AG09319 (cell line): ENCODE data around the gene TIMM10B.
A peak's percentile ranks its signal among the peaks of the same experiment; 100 is the strongest.
"Not testable (repeated sequence)": the region's sequence is repeated elsewhere in the genome, so short reads cannot be mapped to it uniquely, and the experiment has no call there.

Experiments used
- DNase-seq: peaks from one replicate; pipeline ENCODE4 v3.0.0-alpha.2; 2010; ENCODE audit warnings: low read depth; ENCODE audit errors: extremely low read depth
- CTCF ChIP-seq: IDR thresholded peaks from 2 replicates; pipeline ENCODE4 v1.5.1; 2011; ENCODE audit warnings: low read depth, mild to moderate bottlenecking, inconsistent platforms, low read length, moderate library complexity

Gene TIMM10B

GRCh38 chr11:6504166-6504565, 22.9 kb downstream of the TIMM10B start:
- no peak for TF ChIP-seq CTCF
- no peak for DNase-seq

- DNase-seq: peak; percentile 24
- TF ChIP-seq CTCF: peak; percentile 60
Measured at GRCh38 chr11:6505577-6506240, 24.4 kb downstream of the TIMM10B start.

- TF ChIP-seq CTCF: no peak
- DNase-seq: no peak
Measured at GRCh38 chr11:6516865-6517264, 35.6 kb downstream of the TIMM10B start.

DNA sequence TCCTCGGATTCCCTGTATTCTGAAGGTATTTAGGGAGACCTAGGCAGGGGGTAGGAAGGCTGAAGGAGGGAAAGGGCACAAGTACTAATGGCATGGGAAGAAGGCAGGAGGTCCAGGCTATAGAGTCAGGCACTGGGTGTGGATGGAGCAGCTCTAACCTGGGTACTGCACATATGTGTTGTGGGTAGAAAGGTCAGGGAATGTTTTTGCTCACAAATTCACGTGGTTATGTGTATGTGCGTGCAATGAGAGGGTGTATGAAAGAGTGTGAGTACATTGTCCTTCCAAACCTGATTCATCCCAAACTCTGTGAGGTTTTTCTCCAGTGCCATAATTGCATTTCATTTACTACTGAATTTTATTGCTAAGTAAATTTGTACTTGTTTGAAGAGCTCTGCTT, 39.0 kb downstream of the TIMM10B start:
- no peak for DNase-seq
- TF ChIP-seq CTCF: no peak

- not testable (repeated sequence) for DNase-seq
Measured at GRCh38 chr11:6521946-6522345, 40.6 kb downstream of the TIMM10B start.

DNA sequence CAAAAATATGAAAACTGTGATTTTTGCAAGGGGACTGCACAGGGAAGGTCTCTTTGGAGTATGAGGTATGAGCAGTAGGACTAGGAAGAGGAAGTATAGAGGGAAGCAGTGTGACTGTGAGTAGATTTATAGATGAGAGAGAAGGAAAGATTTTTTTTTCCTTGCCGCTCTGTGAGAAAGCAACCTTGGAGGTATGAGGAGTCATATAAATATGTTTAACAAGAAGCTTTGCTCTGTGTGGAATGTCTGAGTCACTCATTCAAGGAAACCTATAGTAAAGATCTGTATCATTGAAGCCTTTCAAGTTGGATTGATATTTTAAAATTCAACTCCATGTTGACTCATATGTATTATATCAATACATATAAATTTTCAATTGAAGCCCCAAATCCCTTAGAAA, 42.0 kb downstream of the TIMM10B start:
- TF ChIP-seq CTCF: no peak
- DNase-seq: no peak

- DNase-seq: no peak
- TF ChIP-seq CTCF: no peak
Measured at GRCh38 chr11:6526411-6527135, 45.3 kb downstream of the TIMM10B start.
